NCI-H2196 treated with DMSO at 0.1 percent for 48 hours (cell line): ENCODE results near the gene ICAM2.
"Not testable (repeated sequence)": the region's sequence is repeated elsewhere in the genome, so short reads cannot be mapped to it uniquely, and the experiment has no call there.

ENCODE experiments used
- DNase-seq: peaks from one replicate; lab custom pipeline; 2025; ENCODE audit not compliant: unreplicated experiment; lab: John Stamatoyannopoulos, UW

ICAM2 gene

DNA sequence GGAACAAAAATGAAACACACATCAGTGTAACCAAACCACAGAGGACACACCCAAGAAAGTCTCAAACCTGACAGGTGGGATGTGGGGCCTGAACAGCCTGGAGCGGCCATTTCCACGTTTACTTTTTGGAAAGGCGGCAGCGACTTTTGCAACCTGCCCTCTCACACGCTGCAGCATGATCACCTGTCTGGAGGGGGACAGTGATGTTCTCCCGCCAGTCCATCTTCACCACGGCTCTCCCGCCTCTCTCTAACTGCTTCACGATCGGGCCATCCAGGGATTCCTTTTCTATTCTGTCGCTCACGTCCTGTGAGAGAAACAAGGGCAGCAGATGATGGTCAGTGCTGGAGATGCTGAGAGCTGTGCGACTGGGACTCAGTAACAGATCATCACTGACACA is 24.7 kb upstream of the ICAM2 start:
- no peak for DNase-seq

DNA sequence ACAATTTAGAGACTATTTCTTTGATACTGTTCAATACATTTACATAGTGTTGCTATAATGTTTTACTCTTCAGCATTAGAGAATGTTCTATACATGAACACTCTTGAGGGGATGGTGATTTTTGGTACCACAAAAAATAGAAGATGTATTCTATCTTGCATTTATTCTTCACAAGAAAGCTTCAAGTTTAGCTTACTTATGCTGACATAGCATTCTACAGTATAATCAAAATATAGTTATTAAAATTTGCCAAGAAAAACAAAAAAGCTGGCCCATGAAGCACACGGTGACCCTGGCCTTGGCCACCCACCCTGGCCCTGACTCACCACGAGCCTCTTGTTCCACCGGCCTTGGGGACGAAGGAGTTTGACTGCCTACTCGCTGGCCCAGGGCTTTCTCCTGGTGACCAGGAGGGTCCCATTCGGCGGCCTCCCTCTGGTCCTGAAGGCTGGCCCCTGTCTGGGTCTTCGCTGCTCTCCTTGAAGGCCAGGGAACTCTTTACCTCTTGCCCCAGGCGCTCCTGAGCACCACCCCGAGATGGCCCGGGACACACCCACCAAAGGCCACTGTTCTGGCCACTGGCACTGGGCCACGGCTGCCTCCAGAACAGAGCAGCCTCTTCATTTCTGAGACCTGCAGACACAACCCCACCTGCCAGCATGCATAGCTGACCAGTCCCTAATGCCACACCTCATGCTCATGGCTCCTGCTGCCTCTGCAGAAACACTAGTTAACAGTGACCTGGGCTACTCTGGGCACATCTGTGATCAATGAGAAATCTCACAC is 22.5 kb upstream of the ICAM2 start:
- no peak for DNase-seq

DNA sequence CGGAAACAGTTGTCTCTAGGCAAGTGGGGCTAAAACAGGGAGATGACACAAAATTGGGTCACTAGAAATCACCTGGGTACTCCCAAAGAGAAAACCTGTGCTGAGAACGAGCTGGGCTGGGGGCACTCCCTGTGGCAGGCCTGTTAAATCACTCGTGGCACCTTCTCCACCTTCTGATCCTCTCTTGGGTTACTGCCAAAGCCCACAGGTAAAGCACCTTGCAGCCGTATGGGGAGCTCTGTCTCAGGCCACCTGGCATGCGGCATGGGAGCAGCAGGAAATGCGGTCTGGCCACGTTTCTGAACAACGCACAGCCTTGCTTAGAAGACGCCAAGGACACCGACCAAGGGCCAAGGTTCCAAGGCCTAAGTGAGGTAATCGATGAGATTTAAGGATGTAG is 21.5 kb upstream of the ICAM2 start:
- no peak for DNase-seq

DNA sequence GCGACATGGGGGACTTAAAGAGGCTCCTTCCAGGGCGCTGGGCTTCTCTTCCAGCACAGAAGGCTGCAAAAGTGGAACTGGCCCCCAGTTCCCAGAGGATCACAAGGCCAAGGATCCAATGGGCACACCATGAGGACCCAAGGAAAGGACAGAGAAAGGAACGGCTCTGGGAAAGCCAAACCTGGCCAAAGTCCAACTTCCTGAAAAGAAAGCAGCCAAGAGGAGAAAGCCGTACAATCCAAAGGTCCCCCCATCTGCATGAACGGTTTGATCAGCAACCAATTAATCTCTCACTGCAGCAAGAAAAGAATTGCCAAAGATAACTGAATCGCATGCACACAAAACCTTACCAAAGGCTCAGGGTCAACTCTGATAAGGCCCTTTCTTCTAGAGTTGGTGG is 19.8 kb upstream of the ICAM2 start:
- no peak for DNase-seq

DNA sequence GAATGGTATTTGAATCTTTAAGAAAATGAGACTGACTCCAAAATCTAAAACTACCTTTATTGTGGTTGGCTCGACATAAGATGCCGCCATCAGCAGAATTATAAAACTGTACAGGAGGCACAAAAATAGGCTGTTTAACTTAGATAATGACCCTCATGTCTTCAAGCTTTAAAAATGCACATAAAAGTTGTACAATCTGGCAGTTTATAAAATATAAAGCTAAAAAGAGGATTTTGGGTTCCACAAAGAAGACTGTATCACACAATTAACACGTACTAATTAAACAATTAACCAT is 18.6 kb upstream of the ICAM2 start:
- no peak for DNase-seq

DNA sequence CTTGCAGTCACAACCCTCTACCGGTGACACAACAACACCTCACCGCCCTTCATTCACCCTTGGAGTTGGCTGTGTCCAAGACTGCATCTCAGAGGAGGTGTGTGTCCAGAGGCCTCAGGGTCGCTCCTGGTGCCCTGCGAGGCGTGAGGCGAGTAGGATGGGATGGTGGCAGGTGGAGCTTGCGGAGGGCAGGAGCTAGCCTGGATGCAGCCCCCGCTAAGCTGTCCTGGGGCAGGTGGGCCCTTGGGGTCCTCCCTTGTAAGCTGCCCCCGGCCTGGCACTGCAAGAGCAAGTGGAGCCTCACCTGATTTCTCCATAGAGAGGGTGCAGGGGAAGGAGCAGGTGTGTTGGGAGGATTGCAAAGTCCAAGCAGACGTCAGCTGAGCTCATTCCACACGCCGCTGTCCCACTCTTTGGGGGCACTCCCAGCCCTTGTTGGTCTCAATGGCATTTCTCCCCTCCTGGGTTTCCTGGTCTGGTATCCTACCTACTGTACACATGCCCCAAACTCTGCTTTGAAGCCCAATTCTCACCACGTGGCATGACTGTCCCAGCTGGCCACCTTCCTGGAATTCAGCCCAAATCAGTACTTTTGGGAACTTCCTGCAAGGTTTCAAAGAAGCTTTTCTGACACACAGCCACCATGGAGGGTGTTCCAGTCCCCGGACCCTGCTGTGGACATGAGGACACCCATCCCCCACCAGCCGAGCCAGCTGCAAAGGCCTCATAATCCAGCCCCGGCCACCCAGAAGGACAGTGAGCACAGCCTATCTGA is 18.1 kb upstream of the ICAM2 start:
- DNase-seq: no peak

DNA sequence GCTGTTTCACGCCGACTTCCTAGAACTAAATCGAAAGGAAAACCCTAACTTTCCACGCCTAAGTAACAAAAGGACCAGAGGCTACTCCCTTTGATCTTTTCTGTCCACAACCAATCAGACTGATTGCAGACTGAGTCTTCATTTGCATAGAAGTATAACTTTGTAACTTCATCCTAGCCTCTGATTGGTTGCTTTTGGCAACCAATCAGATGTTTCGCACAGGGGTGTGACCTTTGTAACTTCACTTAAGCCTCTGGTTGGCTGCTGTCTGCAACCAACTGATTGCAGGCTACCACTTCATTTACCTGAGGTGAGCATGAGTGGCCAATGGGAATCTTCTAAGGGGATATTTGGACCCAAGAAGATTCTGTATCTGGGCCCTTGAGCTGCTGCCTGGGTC is 17.4 kb upstream of the ICAM2 start:
- no peak for DNase-seq

DNA sequence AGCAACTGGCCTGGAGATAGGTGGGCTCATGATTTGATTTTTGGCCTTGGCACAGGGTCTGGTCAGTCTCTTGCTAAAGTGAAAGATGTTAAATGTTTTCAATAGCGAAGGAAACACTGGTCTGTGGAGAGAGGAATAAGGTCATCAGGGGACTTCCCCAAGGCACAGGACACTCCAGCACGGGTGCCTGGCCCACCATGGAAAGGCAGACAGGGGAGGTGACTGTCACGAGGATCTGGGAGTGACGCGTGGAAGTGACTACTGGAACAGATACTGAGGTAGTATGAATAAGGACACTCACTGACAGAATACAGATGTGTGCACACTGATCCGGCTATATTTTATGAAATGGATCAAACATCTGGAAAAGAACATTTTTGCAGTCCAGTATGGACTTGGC is 16.7 kb upstream of the ICAM2 start:
- no peak for DNase-seq

DNA sequence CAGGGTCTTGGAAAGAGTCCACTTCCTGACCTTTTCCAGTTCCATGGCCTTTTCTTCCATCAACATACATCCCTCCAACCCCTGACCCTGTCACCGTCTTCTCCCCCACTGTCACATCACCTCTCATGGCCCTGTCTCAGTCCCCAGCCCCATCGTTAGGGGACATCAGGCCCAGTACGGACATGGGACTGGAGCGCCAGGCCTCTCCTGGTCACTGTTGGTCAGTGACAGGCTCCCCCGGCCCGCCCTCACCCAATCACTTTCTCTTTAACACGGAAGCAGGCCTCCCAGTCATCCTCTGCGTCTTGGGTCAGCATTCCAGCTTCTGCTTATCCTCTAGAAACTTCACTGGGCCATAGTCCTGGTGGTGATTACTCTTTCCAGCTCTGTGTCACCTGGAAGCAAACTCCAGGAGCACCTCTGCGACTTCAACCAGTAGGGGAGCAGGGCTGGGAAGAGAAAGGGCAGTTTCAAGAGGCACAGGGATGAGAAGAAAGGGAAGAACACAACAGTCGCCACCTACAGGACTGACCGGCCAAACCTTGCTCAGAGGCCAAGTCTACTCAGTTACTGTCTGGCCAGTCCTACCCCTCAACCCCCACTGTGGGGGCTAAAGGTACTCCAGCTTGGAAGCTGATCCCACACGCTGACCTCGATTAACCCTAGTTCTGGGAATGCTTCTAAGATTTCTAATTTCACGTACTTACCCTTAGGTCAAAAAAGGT is 15.9 kb upstream of the ICAM2 start:
- no peak for DNase-seq

DNA sequence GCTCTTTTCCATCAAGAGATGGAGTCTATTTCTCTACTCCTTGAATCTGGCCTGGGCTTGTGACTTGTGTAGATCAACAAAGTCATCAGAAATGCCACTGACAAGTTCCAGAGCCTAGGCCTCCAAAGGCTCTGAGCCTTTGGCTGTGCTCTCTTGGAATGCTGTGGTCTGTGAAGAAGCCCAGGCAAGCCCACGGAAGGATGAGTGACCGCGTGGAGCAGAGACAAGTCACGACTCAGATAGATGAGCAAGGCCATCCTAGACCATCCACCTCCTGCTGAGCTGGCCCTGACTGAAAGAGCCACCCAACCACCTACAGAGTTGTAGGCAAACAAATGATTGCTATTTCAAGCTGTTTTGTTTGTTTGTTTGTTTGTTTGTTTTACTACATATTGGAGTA is 11.6 kb upstream of the ICAM2 start:
- DNase-seq: no peak

DNA sequence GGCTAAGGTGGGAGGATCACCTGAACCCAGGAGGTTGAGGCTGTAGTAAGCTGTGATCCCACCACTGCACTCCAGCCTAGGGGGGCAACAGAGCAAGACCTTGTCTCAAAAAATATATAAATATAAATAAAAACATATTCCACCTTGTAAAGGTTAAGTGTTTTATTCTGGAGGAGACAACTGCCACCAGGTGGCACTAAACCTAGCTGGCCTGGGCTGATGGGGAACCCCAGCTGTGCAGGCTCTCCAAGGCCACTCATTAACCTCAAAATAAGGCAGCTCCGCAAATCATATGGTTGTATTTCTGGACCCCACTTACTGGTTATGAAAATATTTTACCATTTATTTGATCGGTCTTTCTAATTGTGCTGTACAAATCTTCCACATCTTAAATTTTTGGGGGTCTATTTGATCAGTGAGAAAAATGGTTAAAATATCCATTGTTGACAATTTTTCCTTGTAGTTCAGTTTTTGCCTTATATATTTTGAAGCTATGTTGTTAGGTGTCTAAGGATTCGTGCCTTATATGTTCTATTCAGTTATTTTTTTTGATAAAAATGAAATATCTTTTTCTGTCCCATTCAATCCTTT is 8.5 kb upstream of the ICAM2 start:
- DNase-seq: peak; percentile 22

DNA sequence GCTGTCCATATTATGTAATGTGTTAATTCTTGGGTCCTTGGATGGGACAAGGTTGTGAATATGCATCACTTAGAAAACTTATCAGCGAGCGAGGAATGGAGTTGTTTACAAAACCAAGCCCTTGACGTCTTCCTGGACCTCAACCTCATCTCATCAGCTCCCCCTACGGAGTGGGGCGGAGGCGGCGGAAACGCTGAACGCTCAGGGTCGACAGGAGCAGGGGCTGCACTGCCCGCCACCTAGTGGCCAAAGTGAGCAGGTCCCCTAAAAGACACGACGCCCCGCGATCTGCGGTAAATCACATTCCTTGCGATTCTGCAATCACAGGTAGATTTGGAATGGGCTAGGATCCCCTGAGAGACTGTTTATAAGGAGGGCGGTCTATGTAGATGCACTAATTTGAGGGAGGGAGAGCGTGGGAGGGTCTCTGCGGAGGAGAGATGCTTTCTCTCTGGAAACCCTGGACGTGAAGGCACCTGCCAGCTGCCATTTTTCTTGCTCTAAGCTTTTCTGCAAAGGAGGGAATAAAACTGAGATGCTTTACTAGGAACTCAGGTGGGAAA is 5.4 kb upstream of the ICAM2 start:
- peak; percentile 42 for DNase-seq

DNA sequence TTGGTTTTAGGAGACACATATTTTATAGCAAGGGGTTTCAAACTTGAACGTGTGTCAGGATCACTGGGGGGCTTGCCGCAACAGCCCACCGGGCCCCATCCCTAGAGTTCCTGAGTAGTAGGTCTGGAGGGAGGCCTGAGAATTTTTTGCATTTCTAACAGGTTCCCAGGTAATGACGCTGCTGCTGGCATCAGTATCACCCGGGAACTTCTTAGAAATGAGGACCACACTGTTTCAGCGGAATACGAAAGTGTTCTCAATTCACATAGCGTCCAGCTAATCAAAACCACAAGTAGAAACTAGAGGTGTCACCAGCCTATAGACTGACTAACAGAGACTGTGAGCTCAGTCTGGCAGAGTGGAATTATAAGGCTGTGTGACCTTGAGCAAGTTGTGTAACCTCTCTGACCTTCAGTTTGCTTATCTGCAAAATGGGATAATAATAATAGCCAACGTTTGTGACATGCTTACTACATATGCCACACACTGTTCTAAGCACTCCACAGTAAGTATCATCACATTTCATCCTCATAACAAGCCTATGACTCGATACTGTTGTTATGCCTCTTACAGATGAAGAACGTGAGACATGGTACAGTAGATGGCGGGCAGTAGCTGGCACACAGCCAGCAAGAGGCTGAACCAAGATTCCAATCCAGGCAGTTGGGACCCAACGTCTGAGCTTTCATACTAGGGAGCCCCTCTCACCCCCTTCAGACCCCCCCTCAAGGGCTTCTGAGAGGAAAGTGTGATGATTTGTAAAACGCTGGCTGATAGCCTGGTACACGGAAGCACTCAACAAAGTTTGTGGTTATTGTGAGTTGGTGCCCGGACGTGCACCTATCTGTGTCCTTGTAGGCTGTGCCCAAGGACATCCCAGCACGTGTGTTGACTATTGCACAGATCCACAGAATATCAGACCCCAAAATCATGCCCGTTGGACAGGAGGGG is 4.6 kb upstream of the ICAM2 start:
- no peak for DNase-seq

DNA sequence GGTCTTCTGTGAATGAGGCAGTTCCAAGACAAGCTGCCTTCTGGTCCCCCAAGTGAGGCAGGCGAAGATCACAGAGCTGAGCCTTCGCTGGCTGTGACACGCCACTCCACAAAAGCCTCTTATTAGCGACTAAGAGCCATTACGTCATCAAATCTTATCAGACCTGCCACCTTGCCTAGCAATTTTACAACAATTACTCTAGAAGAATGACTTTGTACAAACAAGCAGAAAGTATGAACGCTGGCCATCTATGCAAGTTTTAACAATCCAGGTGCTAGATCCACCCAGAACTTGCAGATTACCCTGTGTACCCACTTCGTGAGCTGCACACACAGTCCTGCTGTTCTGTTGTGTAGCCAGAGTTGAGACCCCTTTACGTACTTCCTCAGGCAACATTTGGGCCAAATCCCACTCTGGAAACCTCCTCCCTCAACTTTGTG is 3.8 kb upstream of the ICAM2 start:
- DNase-seq: no peak

DNA sequence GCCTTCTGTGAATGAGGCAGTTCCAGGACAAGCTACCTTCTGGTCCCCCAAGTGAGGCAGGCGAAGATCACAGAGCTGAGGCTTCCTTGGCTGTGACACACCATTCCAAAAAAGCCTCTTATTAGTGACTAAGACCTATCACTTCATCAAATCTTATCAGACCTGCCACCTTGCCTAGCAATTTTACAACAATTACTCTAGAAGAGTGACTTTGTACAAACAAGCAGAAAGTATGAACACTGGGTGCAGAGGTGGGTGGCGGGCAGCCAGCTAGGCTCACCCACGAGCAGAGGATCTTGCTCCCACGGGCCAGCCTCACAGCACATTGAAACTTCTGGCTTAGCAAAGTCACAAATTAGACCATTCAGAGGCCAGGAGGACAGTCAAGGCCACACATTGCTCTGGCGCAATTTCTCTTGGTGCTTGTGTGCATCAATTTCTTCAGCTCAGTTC is 2.2 kb upstream of the ICAM2 start:
- DNase-seq: no peak

DNA sequence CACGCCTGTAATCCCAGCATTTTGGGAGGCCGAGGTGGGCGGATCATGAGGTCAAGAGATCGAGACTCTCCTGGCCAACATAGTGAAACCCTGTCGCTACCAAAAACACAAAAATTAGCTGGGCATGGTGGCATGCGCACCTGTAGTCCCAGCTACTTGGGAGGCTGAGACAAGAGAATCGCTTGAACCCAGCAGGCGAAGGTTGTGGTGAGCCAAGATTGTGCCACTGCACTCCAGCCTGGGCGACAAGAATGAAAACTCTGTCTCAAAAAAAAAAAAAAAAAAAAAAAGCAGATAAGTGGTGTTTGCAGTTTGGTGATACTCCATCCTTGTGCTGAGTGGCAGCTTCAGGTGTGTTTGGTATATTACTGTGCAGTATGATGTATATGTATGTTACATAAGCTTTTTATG is 877 bp downstream of the ICAM2 start:
- not testable (repeated sequence) for DNase-seq

DNA sequence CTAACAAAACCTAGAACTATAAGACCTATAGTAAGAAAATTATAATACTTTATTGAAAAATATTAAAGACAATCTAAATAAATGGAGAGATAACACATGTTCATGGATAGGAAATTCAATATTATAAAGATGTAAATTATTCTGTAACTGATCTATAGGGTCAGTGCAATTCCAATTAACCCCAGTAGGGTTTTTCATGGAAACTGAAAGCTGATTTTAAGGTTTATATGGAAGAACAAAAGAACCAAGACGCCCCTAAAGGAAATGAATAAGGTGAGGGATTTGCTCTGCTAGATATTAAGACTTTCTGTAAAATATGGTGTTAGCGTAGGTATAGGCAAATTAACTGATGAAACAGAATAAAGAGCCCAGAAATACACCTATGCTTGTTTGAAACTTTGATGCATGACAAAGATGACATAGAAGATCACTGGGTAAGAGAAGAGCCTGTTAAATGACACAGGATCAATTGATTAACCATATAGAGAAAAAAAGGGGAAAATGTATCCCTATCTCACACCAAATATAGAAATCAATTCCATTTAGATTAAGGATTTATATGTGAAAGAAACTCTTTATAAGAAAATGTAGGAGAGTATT is 3.0 kb downstream of the ICAM2 start:
- no peak for DNase-seq

DNA sequence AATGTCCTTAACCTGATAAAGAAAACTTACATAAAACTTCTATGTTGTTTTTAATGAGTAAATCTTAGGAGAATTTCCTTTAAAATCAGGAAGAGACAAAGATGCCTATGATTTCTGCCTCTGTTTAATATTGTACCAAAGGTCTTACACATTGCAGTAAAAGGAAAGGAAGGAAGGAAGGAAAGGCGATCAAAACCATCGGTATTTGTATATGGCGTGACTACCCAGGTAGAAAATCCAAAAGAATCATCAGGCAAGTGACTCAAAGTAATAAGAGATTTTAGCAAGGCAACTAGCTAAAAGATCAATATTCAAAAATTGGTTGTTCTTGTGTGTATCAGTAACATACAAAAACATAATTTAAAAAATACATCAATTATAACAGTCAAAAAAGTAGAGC is 3.5 kb downstream of the ICAM2 start:
- no peak for DNase-seq

DNA sequence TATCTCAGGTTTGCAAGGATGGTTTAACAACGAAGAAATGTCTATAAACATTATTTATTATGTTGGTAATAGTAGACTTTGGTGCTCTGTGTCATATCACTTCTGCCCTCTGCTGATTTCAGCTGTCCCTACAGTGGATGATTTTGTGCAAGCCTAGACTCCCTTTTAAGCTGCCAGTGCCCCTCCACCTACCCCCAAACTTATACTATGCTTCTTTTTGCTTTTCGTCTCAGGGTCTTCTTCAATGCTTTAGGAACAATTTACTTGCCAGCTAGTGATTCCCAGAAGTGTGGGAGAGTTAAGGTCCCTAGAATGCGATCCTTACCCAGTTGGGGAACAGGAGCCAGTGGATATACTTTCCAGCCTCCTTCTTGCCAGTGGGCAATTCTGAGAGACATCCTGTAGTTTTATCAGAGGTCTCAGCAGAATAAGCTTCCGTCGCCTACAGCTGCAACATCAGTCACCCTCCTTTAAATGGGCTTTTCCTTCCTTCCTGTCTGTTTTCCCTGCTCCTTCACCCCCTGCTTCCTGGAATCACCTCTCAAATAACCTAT is 4.1 kb downstream of the ICAM2 start:
- no peak for DNase-seq
